HuH-7.5 (cell line): Measurements from ENCODE around the gene RASSF3.
"Not testable (repeated sequence)": the region's sequence is repeated elsewhere in the genome, so short reads cannot be mapped to it uniquely, and the experiment has no call there.

Source experiments
- DNase-seq: peaks from one replicate; pipeline ENCODE4 v3.0.0; 2011; ENCODE audit warnings: low spot score

The RASSF3 gene

GRCh38 chr12:64598831-64599230, 11.5 kb upstream of the RASSF3 start:
- DNase-seq: no peak

GRCh38 chr12:64600164-64600561, 10.1 kb upstream of the RASSF3 start:
- no peak for DNase-seq

- no peak for DNase-seq
Observed at GRCh38 chr12:64603183-64603841, 7.0 kb upstream of the RASSF3 start.

GRCh38 chr12:64608901-64609535, 1.3 kb upstream of the RASSF3 start:
- peak; percentile 64 for DNase-seq

GRCh38 chr12:64609536-64610078, 688 bp upstream of the RASSF3 start:
- DNase-seq: no peak

- peak; percentile 64 for DNase-seq
Observed at GRCh38 chr12:64610660-64611340, 505 bp downstream of the RASSF3 start.

- no peak for DNase-seq
Observed at GRCh38 chr12:64611341-64612284, 1.3 kb downstream of the RASSF3 start.

- DNase-seq: no peak
Observed at GRCh38 chr12:64612843-64613242, 2.5 kb downstream of the RASSF3 start.

- not testable (repeated sequence) for DNase-seq
Observed at GRCh38 chr12:64613775-64614398, 3.6 kb downstream of the RASSF3 start.

- no peak for DNase-seq
Observed at GRCh38 chr12:64616201-64616600, 5.9 kb downstream of the RASSF3 start.

- DNase-seq: no peak
Observed at GRCh38 chr12:64618953-64619590, 8.8 kb downstream of the RASSF3 start.

GRCh38 chr12:64621257-64621942, 11.1 kb downstream of the RASSF3 start:
- DNase-seq: no peak

GRCh38 chr12:64624035-64624434, 13.7 kb downstream of the RASSF3 start:
- no peak for DNase-seq

- DNase-seq: peak; percentile 37
Observed at GRCh38 chr12:64625243-64626077, 15.2 kb downstream of the RASSF3 start.

GRCh38 chr12:64626588-64626987, 16.3 kb downstream of the RASSF3 start:
- DNase-seq: not testable (repeated sequence)

GRCh38 chr12:64627771-64628170, 17.5 kb downstream of the RASSF3 start:
- DNase-seq: no peak

GRCh38 chr12:64631197-64631596, 20.9 kb downstream of the RASSF3 start:
- no peak for DNase-seq

- DNase-seq: no peak
Observed at GRCh38 chr12:64633011-64633939, 23.0 kb downstream of the RASSF3 start.
